GM12872 (cell line): ENCODE measurements around the gene C22orf15.

Experiments used
- TF ChIP-seq, protein P1 (sequence below): IDR thresholded peaks from 3 replicates; pipeline ENCODE4 v1.5.1; 2011; ENCODE audit warnings: low read depth, mild to moderate bottlenecking, low read length, moderate library complexity; ENCODE audit not compliant: insufficient read depth

C22orf15 gene

DNA sequence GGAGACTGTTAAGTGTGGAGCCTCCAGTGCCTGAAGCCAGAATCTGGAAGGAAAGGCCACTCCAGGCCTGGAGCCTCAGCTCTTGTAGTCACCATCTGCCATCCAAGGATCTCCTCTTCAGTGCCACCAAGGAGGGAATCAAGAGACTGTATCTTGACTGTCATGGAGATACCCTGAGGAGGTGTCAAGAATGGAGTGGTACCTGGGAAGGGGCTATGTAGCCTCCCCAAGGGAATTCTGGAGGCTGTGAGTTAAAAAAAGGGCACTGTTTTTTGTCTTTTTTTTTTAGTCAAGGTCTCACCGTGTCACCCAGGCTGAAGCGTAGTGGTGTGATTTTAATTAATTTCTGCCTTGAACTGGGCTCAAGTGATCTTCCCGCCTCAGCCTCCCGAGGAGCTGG lies 3.2 kb upstream of the C22orf15 start:
- TF ChIP-seq, protein P1, sequence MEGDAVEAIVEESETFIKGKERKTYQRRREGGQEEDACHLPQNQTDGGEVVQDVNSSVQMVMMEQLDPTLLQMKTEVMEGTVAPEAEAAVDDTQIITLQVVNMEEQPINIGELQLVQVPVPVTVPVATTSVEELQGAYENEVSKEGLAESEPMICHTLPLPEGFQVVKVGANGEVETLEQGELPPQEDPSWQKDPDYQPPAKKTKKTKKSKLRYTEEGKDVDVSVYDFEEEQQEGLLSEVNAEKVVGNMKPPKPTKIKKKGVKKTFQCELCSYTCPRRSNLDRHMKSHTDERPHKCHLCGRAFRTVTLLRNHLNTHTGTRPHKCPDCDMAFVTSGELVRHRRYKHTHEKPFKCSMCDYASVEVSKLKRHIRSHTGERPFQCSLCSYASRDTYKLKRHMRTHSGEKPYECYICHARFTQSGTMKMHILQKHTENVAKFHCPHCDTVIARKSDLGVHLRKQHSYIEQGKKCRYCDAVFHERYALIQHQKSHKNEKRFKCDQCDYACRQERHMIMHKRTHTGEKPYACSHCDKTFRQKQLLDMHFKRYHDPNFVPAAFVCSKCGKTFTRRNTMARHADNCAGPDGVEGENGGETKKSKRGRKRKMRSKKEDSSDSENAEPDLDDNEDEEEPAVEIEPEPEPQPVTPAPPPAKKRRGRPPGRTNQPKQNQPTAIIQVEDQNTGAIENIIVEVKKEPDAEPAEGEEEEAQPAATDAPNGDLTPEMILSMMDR = no peak

DNA sequence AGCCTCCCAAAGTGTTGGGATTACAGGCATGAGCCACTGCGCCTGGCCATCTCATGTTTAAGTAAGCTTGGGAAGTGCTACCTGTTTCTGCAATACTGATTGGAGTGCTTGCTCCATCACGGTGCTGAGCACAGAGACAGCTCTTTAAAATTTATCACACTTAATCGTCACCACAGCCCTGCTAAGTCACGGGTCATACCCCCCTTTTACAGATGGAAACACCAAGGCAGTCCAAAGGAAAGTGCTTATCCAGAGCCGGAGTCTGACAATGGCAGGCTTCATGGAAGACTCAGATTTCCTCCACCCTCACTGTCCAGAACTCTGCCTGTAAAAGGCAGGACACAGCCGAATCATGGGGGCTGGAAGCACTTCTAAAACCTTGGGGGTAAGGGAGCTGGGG lies 2.7 kb upstream of the C22orf15 start:
- TF ChIP-seq, protein P1 = no peak

DNA sequence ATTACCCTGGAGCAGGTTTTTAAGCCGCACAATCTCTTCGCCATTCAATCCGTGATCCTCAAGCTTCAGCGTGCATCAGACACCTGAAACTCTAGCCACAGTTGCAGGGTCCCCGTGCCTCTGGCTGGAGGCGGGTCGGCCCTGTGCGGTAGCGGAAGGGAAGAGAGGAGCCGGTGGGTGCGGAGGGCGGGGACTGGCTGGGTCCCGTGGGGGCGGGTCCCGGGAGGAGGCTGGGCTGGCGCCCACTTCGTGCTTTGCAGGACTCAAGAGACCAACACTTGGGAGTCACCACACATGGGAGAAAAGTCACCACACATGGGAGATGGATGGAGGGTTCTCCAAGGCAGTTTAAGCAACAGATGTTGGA lies 772 bp downstream of the C22orf15 start:
- TF ChIP-seq, protein P1 = no peak

DNA sequence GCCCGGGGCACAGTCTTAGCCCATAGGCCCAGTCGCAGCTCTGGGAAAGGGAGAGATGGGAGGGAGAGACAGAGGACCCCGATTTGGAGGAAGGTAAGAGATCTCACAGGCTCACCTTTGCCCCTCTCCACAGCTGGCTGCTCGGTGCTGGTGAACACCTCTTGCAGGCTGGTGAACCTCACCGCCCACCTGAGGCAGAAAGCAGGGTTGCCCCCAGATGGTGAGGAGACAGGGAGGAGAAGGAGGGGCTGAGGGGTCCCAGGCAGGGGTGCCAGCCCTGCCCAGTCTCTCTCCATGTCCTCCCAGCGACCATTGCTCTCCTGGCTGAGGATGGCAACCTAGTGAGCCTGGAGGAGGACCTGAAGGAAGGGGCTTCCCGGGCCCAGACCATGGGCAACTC lies 1.2 kb downstream of the C22orf15 start:
- TF ChIP-seq, protein P1 = no peak

DNA sequence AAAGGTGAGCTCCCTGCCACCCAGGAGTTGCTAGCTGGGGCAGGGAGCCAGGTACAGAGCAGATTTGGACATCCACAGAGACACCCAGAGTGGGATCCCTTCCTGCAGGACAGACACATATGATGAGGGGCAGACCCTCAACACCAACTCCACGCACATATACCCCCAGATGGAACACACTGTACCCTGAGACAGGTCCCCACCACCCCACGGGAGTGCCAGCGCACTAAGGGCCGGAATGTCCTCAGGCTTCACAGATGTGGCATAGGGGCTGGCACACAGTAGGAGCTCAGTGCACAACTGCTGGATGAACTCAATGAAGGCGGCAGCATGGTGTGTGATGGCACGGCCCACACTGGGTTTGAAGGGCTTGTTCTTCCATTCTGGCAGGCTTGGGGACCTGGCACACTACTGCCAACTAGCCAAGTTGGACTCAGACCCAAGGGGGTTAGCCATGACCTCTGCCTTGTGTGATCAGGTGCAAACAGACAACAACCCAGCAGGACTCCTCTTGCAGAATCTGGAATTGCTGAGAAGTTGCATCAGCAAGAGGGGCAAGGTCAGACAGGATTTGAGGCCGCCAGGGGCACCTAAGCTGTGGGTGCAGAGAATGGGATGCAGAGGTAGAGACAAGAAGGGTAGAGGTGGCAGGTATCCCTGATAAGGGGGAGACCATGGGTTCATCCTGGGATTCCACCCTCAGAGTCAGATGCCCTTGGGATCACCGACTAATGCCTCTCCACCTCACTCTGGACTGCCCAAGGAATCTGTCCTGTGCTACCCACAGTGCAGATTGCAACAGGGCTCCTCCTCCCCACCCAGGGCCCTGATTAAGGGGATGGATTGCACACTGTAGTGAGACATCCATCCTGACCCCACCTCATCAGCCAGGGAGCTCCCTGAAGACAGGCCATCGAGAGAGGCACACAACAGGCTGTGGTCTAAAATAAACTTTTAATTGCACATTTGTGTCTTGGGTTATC lies 2.4 kb downstream of the C22orf15 start:
- TF ChIP-seq, protein P1 = no peak

DNA sequence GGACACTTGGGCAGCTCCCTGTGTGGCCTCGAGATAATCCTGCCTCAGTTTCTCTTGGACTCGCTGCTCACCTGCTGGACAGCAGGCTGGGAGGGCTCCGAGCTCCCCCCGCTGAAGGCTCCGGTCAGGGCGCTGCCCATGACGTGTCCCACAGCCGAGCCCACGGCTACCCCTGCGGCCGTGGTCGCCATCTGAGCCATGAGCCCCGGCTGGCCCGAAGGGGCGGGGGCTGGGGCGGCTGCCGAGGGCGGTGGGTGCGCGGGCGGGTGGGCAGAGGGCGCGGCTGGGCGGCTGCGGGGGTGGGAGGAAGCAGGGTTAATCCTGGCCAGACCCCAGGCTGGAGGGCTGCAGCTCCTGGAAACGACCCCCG lies 4.5 kb downstream of the C22orf15 start:
- TF ChIP-seq, protein P1 = no peak

DNA sequence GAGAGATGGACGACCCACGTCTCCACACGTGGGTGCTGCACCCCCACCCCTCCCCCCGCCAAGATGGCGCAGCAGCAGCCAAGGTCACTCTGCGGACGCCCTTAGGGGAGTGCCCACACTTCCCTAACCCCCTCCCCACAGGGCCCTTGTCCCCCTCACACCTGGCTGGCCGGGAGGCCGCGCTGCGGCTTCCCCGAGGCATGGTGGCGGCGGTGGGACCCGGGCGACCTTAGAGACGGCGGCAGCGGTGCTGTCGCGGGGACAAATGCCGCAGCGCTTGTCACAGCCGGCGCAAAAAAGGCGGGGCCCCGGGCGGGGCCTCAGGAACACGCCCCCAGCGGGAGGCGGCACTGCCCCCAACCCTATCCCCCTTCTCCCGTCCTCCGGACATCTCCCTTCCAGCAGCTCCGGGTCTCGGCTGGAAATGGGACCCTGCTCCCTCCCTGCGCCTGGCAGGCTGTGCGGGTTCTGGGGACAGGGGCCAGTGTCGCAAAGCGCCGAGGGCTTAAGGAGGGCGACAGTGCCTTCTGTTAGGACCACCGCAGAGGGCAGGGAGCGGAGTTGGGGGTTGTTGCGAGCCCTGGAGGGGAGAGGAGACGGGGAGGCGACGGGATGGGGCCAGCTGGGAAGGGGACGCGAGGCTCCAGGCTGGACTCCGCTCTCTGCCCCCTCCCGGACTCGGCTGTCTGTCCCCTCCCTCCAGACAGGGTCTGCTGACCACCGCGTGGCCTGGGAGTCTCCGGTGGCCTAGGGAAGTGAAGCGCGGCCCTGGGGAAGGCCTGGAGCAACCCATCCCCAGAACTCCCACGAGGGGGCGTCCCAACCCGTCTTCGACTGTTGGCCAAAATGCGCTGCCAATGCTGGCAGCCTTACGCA lies 5.1 kb downstream of the C22orf15 start, which contains the start of gene CHCHD10:
Gene CHCHD10, minus strand, starts transcription at position 300 of the 876 bp plus-strand sequence. Its CDS starts 98 bp downstream, at position 202.
- TF ChIP-seq, protein P1 = peak; percentile 80
